HPDE6-E6E7 (cell line): ENCODE measurements around the gene IKZF3.
"Not testable (repeated sequence)": the region's sequence is repeated elsewhere in the genome, so short reads cannot be mapped to it uniquely, and the experiment has no call there.

Source experiments
- DNase-seq: peaks from one replicate; pipeline ENCODE4 v3.0.0; 2011; ENCODE audit warnings: missing footprints; ENCODE audit errors: extremely low spot score

Gene IKZF3

GRCh38 chr17:39755554-39756379, 108.3 kb downstream of the IKZF3 start:
- DNase-seq: no peak

GRCh38 chr17:39754958-39755553, 109.1 kb downstream of the IKZF3 start:
- DNase-seq: no peak

- peak; percentile 97 for DNase-seq
These were observed 109.8 kb downstream of the IKZF3 start for GRCh38 chr17:39754161-39754957.

- peak; percentile 22 for DNase-seq
These were observed 110.5 kb downstream of the IKZF3 start for GRCh38 chr17:39753514-39754160.

- no peak for DNase-seq
These were observed 111.8 kb downstream of the IKZF3 start for GRCh38 chr17:39752241-39752881.

- DNase-seq: no peak
These were observed 112.5 kb downstream of the IKZF3 start for GRCh38 chr17:39751637-39752036.

- DNase-seq: no peak
These were observed 113.0 kb downstream of the IKZF3 start for GRCh38 chr17:39751016-39751543.

- DNase-seq: no peak
These were observed 113.7 kb downstream of the IKZF3 start for GRCh38 chr17:39750131-39751015.

- DNase-seq: not testable (repeated sequence)
These were observed 115.6 kb downstream of the IKZF3 start for GRCh38 chr17:39748444-39749034.

GRCh38 chr17:39747745-39748144, 116.4 kb downstream of the IKZF3 start:
- DNase-seq: no peak

- no peak for DNase-seq
These were observed 118.0 kb downstream of the IKZF3 start for GRCh38 chr17:39746145-39746461.

GRCh38 chr17:39745335-39746144, 118.6 kb downstream of the IKZF3 start:
- no peak for DNase-seq

GRCh38 chr17:39744836-39745215, 119.3 kb downstream of the IKZF3 start:
- DNase-seq: no peak

GRCh38 chr17:39744075-39744835, 119.9 kb downstream of the IKZF3 start:
- no peak for DNase-seq

GRCh38 chr17:39742856-39743436, 121.2 kb downstream of the IKZF3 start:
- no peak for DNase-seq

GRCh38 chr17:39742126-39742855, 121.8 kb downstream of the IKZF3 start:
- DNase-seq: no peak

- DNase-seq: peak; percentile 81
These were observed 123.6 kb downstream of the IKZF3 start for GRCh38 chr17:39740357-39741111.
